K562 (cell line): ENCODE measurements around the gene IGSF9. TPM values are rescaled to one million over a fixed set of nuclear protein-coding genes. Genes with fewer than 3 reads are reported as not detected.
A peak's percentile ranks its signal among the peaks of the same experiment; 100 is the strongest.

Source experiments
- ATF3 ChIP-seq, 2 experiments: fragments of 450-650 bp in 1 of 2; sonication (generic) in 1 of 2; formaldehyde crosslinking in 1 of 2; IDR thresholded peaks in 1 of 2; conservative IDR thresholded peaks in 1 of 2; 2 replicates each; pipeline versions ENCODE4 v1.6.1 to v1.8.1; 2016 to 2023; ENCODE audit warnings: mild to moderate bottlenecking in 2 of 2, moderate library complexity in 2 of 2, inconsistent platforms in 1 of 2, missing genetic modification reagents in 1 of 2
- CTBP1 ChIP-seq: fragments of 450-650 bp; IDR thresholded peaks from 2 replicates; pipeline ENCODE4 v1.6.1; 2016; ENCODE audit warnings: borderline replicate concordance
- EGR1 ChIP-seq: fragments of 450-650 bp; conservative IDR thresholded peaks from 2 replicates; pipeline ENCODE4 v1.6.1; 2017; ENCODE audit warnings: mild to moderate bottlenecking
- KDM4B ChIP-seq, 2 experiments: fragments of 450-650 bp in 1 of 2; sonication (generic) in 1 of 2; IDR thresholded peaks; 2 replicates each; pipeline ENCODE4 v1.6.1; 2016 to 2017; ENCODE audit warnings: borderline replicate concordance in 2 of 2, antibody characterized with exemption in 1 of 2, low read depth in 1 of 2, mild to moderate bottlenecking in 1 of 2
- MED1 ChIP-seq: sonication (generic); formaldehyde crosslinking; IDR thresholded peaks from 2 replicates; pipeline ENCODE4 v1.8.1; 2023; ENCODE audit warnings: missing genetic modification reagents, borderline replicate concordance
- RBFOX2 ChIP-seq: fragments of 200-400 bp; formaldehyde crosslinking; IDR thresholded peaks from 2 replicates; pipeline ENCODE4 v1.6.1; 2017; ENCODE audit warnings: low read depth, mild to moderate bottlenecking, low read length, moderate library complexity
- REST ChIP-seq, 2 experiments: fragments of 450-650 bp; formaldehyde crosslinking in 1 of 2; IDR thresholded peaks; 2 replicates each; pipeline versions ENCODE4 v1.4.0 to v1.6.1; 2014 to 2020; ENCODE audit warnings: mild to moderate bottlenecking in 2 of 2, borderline replicate concordance in 1 of 2, low read depth in 1 of 2
- RREB1 ChIP-seq: fragments of 250-450 bp; sonication (Bioruptor Pico); IDR thresholded peaks from 2 replicates; pipeline ENCODE4 v1.4.0; 2020
- ZNF79 ChIP-seq: fragments of 250-450 bp; sonication (Bioruptor Pico); IDR thresholded peaks from 2 replicates; pipeline ENCODE4 v1.4.0; 2020; ENCODE audit warnings: low read depth, mild to moderate bottlenecking, moderate library complexity
- polyA plus RNA-seq, 8 experiments: library from polyadenylated mRNA; depleted of rRNA in 4 of 8; stranded (reverse) in 5 of 8; unstranded in 3 of 8; fragments of >200 nt; fragmentation: Nextera tagmentation in 2 of 8; fragmentation: Illumina TruSeq in 1 of 8; extraction: Ambion mirVana in 2 of 8; extraction: Trizol in 1 of 8; gene quantifications; 2 replicates each; pipeline versions ENCODE4 v1.2.1 to v1.2.3, GENCODE V29; 2011 to 2014; ENCODE audit warnings: inconsistent platforms in 1 of 8, missing spikeins in 1 of 8
- total RNA-seq, 7 experiments: library from RNA; depleted of rRNA in 6 of 7; stranded (reverse); fragments of >200 nt in 6 of 7; fragmentation: Illumina TruSeq in 2 of 7; extraction: Trizol in 2 of 7; gene quantifications; 2 replicates each; pipeline versions ENCODE4 v1.2.1 to v1.2.3, GENCODE V29; 2011 to 2021; ENCODE audit warnings: low replicate concordance in 1 of 7

The IGSF9 gene
- total and polyA plus RNA-seq, 9 of the 15 experiments (the other 6 are each of a cell fraction or from before 2014, with no cell fraction given): 0.03 to 0.29 (median 0.07) TPM; not detected in 1

GRCh38 chr1:159929155-159930051, 16.0 kb downstream of the IGSF9 start (continued):
- TF ChIP-seq ATF3 (IDR thresholded peaks at IDR 0.05): no peak
- TF ChIP-seq ATF3 (CRISPR knock-in tag; conservative IDR thresholded peaks at IDR 0.05): no peak
- no peak for TF ChIP-seq MED1
- 0 out of 2 replicates have a peak, but pooled peaks have one; percentile 13 for TF ChIP-seq EGR1
- TF ChIP-seq REST (IDR thresholded peaks at IDR 0.05; ENCODE audit: borderline replicate concordance): peak; percentile 63
- no peak for TF ChIP-seq REST (CRISPR knock-in tag; IDR thresholded peaks at IDR 0.05; ENCODE audit: low read depth)
- no peak for TF ChIP-seq ZNF79 (CRISPR knock-in tag)
- TF ChIP-seq RBFOX2: peak; percentile 53
- TF ChIP-seq RREB1 (CRISPR knock-in tag): 0 out of 2 replicates have a peak, but pooled peaks have one; percentile 29
- peak; percentile 88; the same call in 1 of the 2 replicates for TF ChIP-seq CTBP1
- no peak for TF ChIP-seq KDM4B (IDR thresholded peaks at IDR 0.05; ENCODE audit: borderline replicate concordance in 2 of 2, low read depth in 1 of 2)
